WTC11 (cell line): ENCODE results near the gene ZNF407. TPM values are rescaled to one million over a fixed set of nuclear protein-coding genes. Genes with fewer than 3 reads are reported as not detected.

Experiments
- ATAC-seq: fragments of 200-7000 bp; cut with Tn5 transposase; 2 replicates; pipeline ENCODE4 v1.10.0; 2021; ENCODE audit warnings: mild to moderate bottlenecking, moderate library complexity
- CTCF ChIA-PET: fragments of 300-600 bp; sonication (Branson Sonifier 250); formaldehyde crosslinking; loops from one replicate; lab custom pipeline; 2021; ENCODE audit warnings: antibody characterized with exemption; lab: Charles Lee
- POLR2A ChIA-PET: fragments of 350-600 bp; sonication (Branson Sonifier 250); formaldehyde crosslinking; loops from one replicate; lab custom pipeline; 2021; ENCODE audit warnings: antibody characterized with exemption; lab: Charles Lee
- DNase-seq: peaks from one replicate; pipeline ENCODE4 v3.0.0; 2021; ENCODE audit warnings: low spot score
- H3K27ac Mint-ChIP-seq: 2 replicates; pipeline ENCODE4 v1.8.0; 2021; ENCODE audit warnings: mixed read lengths
- H3K27me3 Mint-ChIP-seq: 2 replicates; pipeline ENCODE4 v1.8.0; 2021; ENCODE audit warnings: low read depth, mild to moderate bottlenecking, moderate library complexity, mixed read lengths
- H3K36me3 Mint-ChIP-seq: 2 replicates; pipeline ENCODE4 v1.8.0; 2021; ENCODE audit warnings: mixed read lengths
- H3K4me1 Mint-ChIP-seq: 2 replicates; pipeline ENCODE4 v1.8.0; 2022; ENCODE audit warnings: mixed read lengths
- H3K4me3 Mint-ChIP-seq: 2 replicates; pipeline ENCODE4 v1.8.0; 2021; ENCODE audit warnings: mild to moderate bottlenecking, moderate library complexity, mixed read lengths
- H3K9me3 Mint-ChIP-seq: 2 replicates; pipeline ENCODE4 v1.8.0; 2021; ENCODE audit warnings: mixed read lengths
- CBFB ChIP-seq: sonication (generic); formaldehyde crosslinking; IDR thresholded peaks from 2 replicates; pipeline ENCODE4 v1.8.1; 2022; ENCODE audit warnings: mild to moderate bottlenecking, low read depth, missing genetic modification reagents
- ELF4 ChIP-seq: sonication (generic); formaldehyde crosslinking; IDR thresholded peaks from 2 replicates; pipeline ENCODE4 v1.8.1; 2022; ENCODE audit warnings: low read depth, mild to moderate bottlenecking, moderate library complexity, missing genetic modification reagents
- ETV6 ChIP-seq: sonication (generic); formaldehyde crosslinking; IDR thresholded peaks from 2 replicates; pipeline ENCODE4 v1.8.1; 2022; ENCODE audit warnings: mild to moderate bottlenecking, missing genetic modification reagents
- FOXP1 ChIP-seq: sonication (generic); formaldehyde crosslinking; IDR thresholded peaks from 2 replicates; pipeline ENCODE4 v1.8.0; 2022; ENCODE audit warnings: missing genetic modification reagents, mild to moderate bottlenecking, moderate library complexity, borderline replicate concordance
- GABPB1 ChIP-seq: sonication (generic); formaldehyde crosslinking; IDR thresholded peaks from 2 replicates; pipeline ENCODE4 v1.8.1; 2023; ENCODE audit warnings: mild to moderate bottlenecking, missing genetic modification reagents
- NFE2L1 ChIP-seq: sonication (generic); formaldehyde crosslinking; IDR thresholded peaks from 2 replicates; pipeline ENCODE4 v1.8.1; 2023; ENCODE audit warnings: missing genetic modification reagents
- NFYB ChIP-seq: sonication (generic); formaldehyde crosslinking; conservative IDR thresholded peaks from 2 replicates; pipeline ENCODE4 v1.8.0; 2022; ENCODE audit warnings: low read depth, missing genetic modification reagents
- PRRX2 ChIP-seq: fragments of 250-450 bp; sonication (Bioruptor Pico); IDR thresholded peaks from 2 replicates; pipeline ENCODE4 v1.8.0; 2021; ENCODE audit warnings: mild to moderate bottlenecking
- RELA ChIP-seq: sonication (generic); formaldehyde crosslinking; IDR thresholded peaks from 2 replicates; pipeline ENCODE4 v1.8.1; 2022; ENCODE audit warnings: missing genetic modification reagents, mild to moderate bottlenecking, borderline replicate concordance
- SOX15 ChIP-seq: fragments of 250-450 bp; sonication (Bioruptor Pico); IDR thresholded peaks from 2 replicates; pipeline ENCODE4 v1.9.0; 2021; ENCODE audit warnings: mild to moderate bottlenecking
- ZBTB21 ChIP-seq: sonication (generic); formaldehyde crosslinking; IDR thresholded peaks from 2 replicates; pipeline ENCODE4 v1.8.1; 2023; ENCODE audit warnings: mild to moderate bottlenecking, missing genetic modification reagents, borderline replicate concordance
- total RNA-seq: library from RNA; stranded (reverse); gene quantifications from 3 replicates; pipeline ENCODE4 v1.2.3, GENCODE V29; 2021
- TF ChIP-seq, protein P1 (sequence below): sonication (generic); formaldehyde crosslinking; IDR thresholded peaks from 2 replicates; pipeline ENCODE4 v1.8.0; 2023; ENCODE audit warnings: missing genetic modification reagents, mild to moderate bottlenecking, borderline replicate concordance
- TF ChIP-seq, protein P2 (sequence below): sonication (generic); formaldehyde crosslinking; IDR thresholded peaks from 2 replicates; pipeline ENCODE4 v1.8.1; 2023; ENCODE audit warnings: mild to moderate bottlenecking, missing genetic modification reagents
- TF ChIP-seq, protein P3 (sequence below): sonication (generic); formaldehyde crosslinking; IDR thresholded peaks from 2 replicates; pipeline ENCODE4 v1.8.1; 2022; ENCODE audit warnings: low read depth, mild to moderate bottlenecking, moderate library complexity, missing genetic modification reagents, borderline replicate concordance
- TF ChIP-seq, protein P4 (sequence below): sonication (generic); formaldehyde crosslinking; IDR thresholded peaks from 2 replicates; pipeline ENCODE4 v1.8.0; 2022; ENCODE audit warnings: missing genetic modification reagents
- TF ChIP-seq, protein P5 (sequence below): fragments of 200-600 bp; IDR thresholded peaks from 2 replicates; pipeline ENCODE4 v1.8.0; 2022; ENCODE audit warnings: antibody characterized with exemption
- TF ChIP-seq, protein P6 (sequence below): sonication (generic); formaldehyde crosslinking; conservative IDR thresholded peaks from 2 replicates; pipeline ENCODE4 v1.8.1; 2022; ENCODE audit warnings: mild to moderate bottlenecking, missing genetic modification reagents
- TF ChIP-seq, protein P7 (sequence below): sonication (generic); formaldehyde crosslinking; IDR thresholded peaks from 2 replicates; pipeline ENCODE4 v1.8.0; 2022; ENCODE audit warnings: mild to moderate bottlenecking, missing genetic modification reagents

ZNF407 gene
- total RNA-seq, 1 experiment from 2014 or later = 6.5 TPM

DNA sequence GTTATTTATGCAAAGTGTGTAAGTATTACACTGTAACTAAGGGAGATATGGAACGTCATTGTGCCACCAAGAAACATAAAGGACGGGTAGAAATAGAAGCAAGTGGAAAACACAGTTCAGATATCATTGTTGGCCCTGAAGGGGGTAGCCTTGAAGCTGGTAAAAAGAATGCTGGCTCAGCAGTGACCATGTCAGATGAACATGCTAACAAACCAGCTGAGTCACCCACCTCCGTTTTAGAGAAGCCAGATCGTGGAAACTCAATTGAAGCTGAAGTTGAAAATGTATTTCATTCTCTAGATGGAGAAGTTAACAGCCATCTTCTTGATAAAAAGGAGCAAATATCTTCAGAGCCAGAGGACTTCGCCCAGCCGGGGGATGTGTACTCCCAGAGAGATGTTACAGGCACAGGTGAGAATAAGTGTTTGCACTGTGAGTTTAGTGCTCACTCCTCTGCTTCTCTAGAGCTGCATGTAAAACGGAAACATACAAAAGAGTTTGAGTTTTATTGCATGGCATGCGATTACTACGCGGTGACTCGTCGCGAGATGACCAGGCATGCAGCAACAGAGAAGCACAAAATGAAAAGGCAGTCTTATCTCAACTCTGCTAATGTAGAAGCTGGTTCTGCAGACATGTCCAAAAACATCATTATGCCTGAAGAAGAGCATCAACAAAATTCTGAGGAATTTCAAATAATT is 36.1 kb downstream of the ZNF407 start (continued):
- TF ChIP-seq, protein P1, sequence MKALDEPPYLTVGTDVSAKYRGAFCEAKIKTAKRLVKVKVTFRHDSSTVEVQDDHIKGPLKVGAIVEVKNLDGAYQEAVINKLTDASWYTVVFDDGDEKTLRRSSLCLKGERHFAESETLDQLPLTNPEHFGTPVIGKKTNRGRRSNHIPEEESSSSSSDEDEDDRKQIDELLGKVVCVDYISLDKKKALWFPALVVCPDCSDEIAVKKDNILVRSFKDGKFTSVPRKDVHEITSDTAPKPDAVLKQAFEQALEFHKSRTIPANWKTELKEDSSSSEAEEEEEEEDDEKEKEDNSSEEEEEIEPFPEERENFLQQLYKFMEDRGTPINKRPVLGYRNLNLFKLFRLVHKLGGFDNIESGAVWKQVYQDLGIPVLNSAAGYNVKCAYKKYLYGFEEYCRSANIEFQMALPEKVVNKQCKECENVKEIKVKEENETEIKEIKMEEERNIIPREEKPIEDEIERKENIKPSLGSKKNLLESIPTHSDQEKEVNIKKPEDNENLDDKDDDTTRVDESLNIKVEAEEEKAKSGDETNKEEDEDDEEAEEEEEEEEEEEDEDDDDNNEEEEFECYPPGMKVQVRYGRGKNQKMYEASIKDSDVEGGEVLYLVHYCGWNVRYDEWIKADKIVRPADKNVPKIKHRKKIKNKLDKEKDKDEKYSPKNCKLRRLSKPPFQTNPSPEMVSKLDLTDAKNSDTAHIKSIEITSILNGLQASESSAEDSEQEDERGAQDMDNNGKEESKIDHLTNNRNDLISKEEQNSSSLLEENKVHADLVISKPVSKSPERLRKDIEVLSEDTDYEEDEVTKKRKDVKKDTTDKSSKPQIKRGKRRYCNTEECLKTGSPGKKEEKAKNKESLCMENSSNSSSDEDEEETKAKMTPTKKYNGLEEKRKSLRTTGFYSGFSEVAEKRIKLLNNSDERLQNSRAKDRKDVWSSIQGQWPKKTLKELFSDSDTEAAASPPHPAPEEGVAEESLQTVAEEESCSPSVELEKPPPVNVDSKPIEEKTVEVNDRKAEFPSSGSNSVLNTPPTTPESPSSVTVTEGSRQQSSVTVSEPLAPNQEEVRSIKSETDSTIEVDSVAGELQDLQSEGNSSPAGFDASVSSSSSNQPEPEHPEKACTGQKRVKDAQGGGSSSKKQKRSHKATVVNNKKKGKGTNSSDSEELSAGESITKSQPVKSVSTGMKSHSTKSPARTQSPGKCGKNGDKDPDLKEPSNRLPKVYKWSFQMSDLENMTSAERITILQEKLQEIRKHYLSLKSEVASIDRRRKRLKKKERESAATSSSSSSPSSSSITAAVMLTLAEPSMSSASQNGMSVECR (CRISPR knock-in tag) = no peak
- no peak for TF ChIP-seq ELF4 (CRISPR knock-in tag)
- TF ChIP-seq GABPB1 (CRISPR knock-in tag) = no peak
- TF ChIP-seq, protein P2, sequence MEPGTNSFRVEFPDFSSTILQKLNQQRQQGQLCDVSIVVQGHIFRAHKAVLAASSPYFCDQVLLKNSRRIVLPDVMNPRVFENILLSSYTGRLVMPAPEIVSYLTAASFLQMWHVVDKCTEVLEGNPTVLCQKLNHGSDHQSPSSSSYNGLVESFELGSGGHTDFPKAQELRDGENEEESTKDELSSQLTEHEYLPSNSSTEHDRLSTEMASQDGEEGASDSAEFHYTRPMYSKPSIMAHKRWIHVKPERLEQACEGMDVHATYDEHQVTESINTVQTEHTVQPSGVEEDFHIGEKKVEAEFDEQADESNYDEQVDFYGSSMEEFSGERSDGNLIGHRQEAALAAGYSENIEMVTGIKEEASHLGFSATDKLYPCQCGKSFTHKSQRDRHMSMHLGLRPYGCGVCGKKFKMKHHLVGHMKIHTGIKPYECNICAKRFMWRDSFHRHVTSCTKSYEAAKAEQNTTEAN (CRISPR knock-in tag) = no peak
- TF ChIP-seq, protein P3, sequence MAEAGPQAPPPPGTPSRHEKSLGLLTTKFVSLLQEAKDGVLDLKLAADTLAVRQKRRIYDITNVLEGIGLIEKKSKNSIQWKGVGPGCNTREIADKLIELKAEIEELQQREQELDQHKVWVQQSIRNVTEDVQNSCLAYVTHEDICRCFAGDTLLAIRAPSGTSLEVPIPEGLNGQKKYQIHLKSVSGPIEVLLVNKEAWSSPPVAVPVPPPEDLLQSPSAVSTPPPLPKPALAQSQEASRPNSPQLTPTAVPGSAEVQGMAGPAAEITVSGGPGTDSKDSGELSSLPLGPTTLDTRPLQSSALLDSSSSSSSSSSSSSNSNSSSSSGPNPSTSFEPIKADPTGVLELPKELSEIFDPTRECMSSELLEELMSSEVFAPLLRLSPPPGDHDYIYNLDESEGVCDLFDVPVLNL (CRISPR knock-in tag) = no peak
- no peak for TF ChIP-seq SOX15 (CRISPR knock-in tag)
- no peak for TF ChIP-seq CBFB (CRISPR knock-in tag)
- TF ChIP-seq, protein P4, sequence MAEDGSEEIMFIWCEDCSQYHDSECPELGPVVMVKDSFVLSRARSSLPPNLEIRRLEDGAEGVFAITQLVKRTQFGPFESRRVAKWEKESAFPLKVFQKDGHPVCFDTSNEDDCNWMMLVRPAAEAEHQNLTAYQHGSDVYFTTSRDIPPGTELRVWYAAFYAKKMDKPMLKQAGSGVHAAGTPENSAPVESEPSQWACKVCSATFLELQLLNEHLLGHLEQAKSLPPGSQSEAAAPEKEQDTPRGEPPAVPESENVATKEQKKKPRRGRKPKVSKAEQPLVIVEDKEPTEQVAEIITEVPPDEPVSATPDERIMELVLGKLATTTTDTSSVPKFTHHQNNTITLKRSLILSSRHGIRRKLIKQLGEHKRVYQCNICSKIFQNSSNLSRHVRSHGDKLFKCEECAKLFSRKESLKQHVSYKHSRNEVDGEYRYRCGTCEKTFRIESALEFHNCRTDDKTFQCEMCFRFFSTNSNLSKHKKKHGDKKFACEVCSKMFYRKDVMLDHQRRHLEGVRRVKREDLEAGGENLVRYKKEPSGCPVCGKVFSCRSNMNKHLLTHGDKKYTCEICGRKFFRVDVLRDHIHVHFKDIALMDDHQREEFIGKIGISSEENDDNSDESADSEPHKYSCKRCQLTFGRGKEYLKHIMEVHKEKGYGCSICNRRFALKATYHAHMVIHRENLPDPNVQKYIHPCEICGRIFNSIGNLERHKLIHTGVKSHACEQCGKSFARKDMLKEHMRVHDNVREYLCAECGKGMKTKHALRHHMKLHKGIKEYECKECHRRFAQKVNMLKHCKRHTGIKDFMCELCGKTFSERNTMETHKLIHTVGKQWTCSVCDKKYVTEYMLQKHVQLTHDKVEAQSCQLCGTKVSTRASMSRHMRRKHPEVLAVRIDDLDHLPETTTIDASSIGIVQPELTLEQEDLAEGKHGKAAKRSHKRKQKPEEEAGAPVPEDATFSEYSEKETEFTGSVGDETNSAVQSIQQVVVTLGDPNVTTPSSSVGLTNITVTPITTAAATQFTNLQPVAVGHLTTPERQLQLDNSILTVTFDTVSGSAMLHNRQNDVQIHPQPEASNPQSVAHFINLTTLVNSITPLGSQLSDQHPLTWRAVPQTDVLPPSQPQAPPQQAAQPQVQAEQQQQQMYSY = no peak

DNA sequence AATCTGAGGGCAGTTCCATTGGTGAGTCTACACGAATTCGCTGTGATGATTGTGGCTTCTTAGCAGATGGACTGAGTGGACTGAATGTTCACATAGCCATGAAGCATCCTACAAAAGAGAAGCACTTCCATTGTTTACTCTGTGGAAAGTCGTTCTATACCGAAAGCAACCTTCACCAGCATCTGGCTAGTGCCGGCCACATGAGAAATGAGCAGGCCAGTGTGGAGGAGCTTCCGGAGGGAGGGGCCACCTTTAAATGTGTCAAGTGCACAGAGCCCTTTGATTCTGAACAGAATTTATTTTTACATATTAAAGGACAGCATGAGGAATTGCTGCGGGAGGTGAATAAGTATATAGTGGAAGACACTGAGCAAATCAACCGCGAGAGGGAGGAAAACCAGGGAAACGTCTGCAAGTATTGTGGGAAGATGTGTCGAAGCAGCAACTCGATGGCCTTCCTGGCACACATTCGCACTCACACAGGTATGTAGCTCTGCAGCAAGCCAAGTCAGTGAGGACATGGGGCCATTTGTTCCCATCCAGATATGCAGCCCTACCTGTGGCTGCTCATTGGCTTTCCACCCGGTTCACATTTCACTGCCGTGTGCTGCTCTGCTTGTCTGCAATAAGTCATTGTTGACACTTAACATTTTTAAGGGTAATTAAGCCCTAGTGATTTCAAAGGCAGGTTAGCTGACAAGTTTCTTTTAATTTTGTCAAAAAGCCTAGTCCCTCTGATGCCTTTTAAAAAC is 37.7 kb downstream of the ZNF407 start:
- POLR2A ChIA-PET = no interaction called here

DNA sequence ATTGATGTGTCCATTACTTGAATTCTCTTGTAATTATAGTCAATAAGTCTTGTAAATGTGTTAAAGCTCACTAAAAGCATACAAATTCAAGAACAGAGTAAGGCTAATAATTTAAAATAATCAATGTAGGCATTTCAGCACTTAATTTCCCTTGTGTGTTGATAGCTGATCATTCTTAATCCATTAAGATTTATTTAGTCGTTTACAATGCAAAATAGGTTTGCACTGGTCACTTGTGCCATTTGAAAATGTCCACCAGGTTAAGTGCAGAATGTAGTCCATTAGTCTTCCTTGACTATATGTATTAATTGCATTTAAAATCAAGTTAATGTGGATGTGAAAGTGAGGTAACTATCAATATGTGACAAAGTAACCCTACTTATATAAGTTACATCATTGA is 39.4 kb downstream of the ZNF407 start:
- DNase-seq (no peak), ATAC-seq (no peak)
- Mint-ChIP-seq H3K9me3 (no peaks in the 10 kb centered on the region), H3K36me3 (peaks cover 11% of the 10 kb centered on the region; the same call in 1 of the 2 replicates), H3K4me3 (no peak overlapping the region), H3K27me3 (no peaks in the 10 kb centered on the region), H3K4me1 (peaks cover 36% of the 10 kb centered on the region), H3K27ac (no peak overlapping the region)
- CTCF ChIA-PET = no interaction called here
- POLR2A ChIA-PET = no interaction called here
- TF ChIP-seq NFE2L1 (CRISPR knock-in tag) = no peak
- no peak for TF ChIP-seq ETV6
- TF ChIP-seq, protein P5, sequence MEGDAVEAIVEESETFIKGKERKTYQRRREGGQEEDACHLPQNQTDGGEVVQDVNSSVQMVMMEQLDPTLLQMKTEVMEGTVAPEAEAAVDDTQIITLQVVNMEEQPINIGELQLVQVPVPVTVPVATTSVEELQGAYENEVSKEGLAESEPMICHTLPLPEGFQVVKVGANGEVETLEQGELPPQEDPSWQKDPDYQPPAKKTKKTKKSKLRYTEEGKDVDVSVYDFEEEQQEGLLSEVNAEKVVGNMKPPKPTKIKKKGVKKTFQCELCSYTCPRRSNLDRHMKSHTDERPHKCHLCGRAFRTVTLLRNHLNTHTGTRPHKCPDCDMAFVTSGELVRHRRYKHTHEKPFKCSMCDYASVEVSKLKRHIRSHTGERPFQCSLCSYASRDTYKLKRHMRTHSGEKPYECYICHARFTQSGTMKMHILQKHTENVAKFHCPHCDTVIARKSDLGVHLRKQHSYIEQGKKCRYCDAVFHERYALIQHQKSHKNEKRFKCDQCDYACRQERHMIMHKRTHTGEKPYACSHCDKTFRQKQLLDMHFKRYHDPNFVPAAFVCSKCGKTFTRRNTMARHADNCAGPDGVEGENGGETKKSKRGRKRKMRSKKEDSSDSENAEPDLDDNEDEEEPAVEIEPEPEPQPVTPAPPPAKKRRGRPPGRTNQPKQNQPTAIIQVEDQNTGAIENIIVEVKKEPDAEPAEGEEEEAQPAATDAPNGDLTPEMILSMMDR = no peak
- TF ChIP-seq, protein P6, sequence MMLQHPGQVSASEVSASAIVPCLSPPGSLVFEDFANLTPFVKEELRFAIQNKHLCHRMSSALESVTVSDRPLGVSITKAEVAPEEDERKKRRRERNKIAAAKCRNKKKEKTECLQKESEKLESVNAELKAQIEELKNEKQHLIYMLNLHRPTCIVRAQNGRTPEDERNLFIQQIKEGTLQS (CRISPR knock-in tag) = no peak
- TF ChIP-seq PRRX2 (CRISPR knock-in tag) = no peak
- TF ChIP-seq NFYB (CRISPR knock-in tag) = no peak
- TF ChIP-seq, protein P7, sequence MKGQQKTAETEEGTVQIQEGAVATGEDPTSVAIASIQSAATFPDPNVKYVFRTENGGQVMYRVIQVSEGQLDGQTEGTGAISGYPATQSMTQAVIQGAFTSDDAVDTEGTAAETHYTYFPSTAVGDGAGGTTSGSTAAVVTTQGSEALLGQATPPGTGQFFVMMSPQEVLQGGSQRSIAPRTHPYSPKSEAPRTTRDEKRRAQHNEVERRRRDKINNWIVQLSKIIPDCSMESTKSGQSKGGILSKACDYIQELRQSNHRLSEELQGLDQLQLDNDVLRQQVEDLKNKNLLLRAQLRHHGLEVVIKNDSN (CRISPR knock-in tag) = no peak
- TF ChIP-seq RELA (CRISPR knock-in tag) = no peak

More for the DNA sequence above, 37.7 kb downstream of the ZNF407 start:
- DNase-seq = no peak
- no peak overlapping the region for H3K27ac Mint-ChIP-seq
- H3K36me3 Mint-ChIP-seq = peaks cover 16% of the 10 kb centered on the region; the same call in 1 of the 2 replicates
- no peak for ATAC-seq
- no peak for TF ChIP-seq FOXP1
- TF ChIP-seq ZBTB21 (CRISPR knock-in tag) = no peak
- CTCF ChIA-PET = no interaction called here
- no peak overlapping the region for H3K4me3 Mint-ChIP-seq
- no peaks in the 10 kb centered on the region for H3K9me3 Mint-ChIP-seq
- peaks cover 34% of the 10 kb centered on the region for H3K4me1 Mint-ChIP-seq
- no peaks in the 10 kb centered on the region for H3K27me3 Mint-ChIP-seq
